KOPT-K1 (cell line): Measurements from ENCODE around the gene GDPD3.
"Not testable (repeated sequence)": the region's sequence is repeated elsewhere in the genome, so short reads cannot be mapped to it uniquely, and the experiment has no call there.

Experiments
- H3K27ac ChIP-seq: fragments of 200-600 bp; sonication (generic); 2 replicates; pipeline ENCODE4 v1.5.1; 2016; ENCODE audit warnings: antibody characterized with exemption, mild to moderate bottlenecking, low read depth, low read length; ENCODE audit not compliant: poor library complexity, severe bottlenecking
- H3K36me3 ChIP-seq: fragments of 200-600 bp; sonication (generic); 2 replicates; pipeline ENCODE4 v1.5.1; 2017; ENCODE audit warnings: antibody characterized with exemption, mild to moderate bottlenecking, low read length, moderate library complexity; ENCODE audit not compliant: insufficient read depth
- H3K9me3 ChIP-seq: fragments of 200-600 bp; sonication (generic); 2 replicates; pipeline ENCODE4 v1.5.1; 2017; ENCODE audit warnings: antibody characterized with exemption, low read length, mild to moderate bottlenecking; ENCODE audit not compliant: insufficient read depth, poor library complexity, severe bottlenecking

GDPD3 gene

GRCh38 chr16:30114833-30115232, 1.5 kb upstream of the GDPD3 start:
- H3K9me3 ChIP-seq, H3K27ac ChIP-seq: not testable (repeated sequence)
- peaks cover 74% of the 10 kb centered on the region for H3K36me3 ChIP-seq

- Histone ChIP-seq H3K9me3 (no peaks in the 10 kb centered on the region), H3K27ac (no peak overlapping the region), H3K36me3 (peaks cover 74% of the 10 kb centered on the region)
Measured at GRCh38 chr16:30114411-30114810, 1.1 kb upstream of the GDPD3 start.

- no peaks in the 10 kb centered on the region for H3K9me3 ChIP-seq
- H3K36me3 ChIP-seq: peaks cover 70% of the 10 kb centered on the region
- H3K27ac ChIP-seq: no peak overlapping the region
Measured at GRCh38 chr16:30113711-30114333, 485 bp upstream of the GDPD3 start.

GRCh38 chr16:30112197-30113030, 923 bp downstream of the GDPD3 start:
- Histone ChIP-seq H3K27ac (no peak overlapping the region), H3K36me3 (peaks cover 72% of the 10 kb centered on the region), H3K9me3 (no peaks in the 10 kb centered on the region)

- Histone ChIP-seq H3K9me3 (no peaks in the 10 kb centered on the region), H3K27ac (no peak overlapping the region), H3K36me3 (peaks cover 65% of the 10 kb centered on the region)
Measured at GRCh38 chr16:30110661-30111060, 2.7 kb downstream of the GDPD3 start.

- no peaks in the 10 kb centered on the region for H3K9me3 ChIP-seq
- H3K36me3 ChIP-seq: peaks cover 67% of the 10 kb centered on the region
- no peak overlapping the region for H3K27ac ChIP-seq
Measured at GRCh38 chr16:30108059-30108850, 5.1 kb downstream of the GDPD3 start.

GRCh38 chr16:30104492-30104891, 8.8 kb downstream of the GDPD3 start:
- Histone ChIP-seq H3K27ac (no peak overlapping the region), H3K36me3 (peaks cover 38% of the 10 kb centered on the region)

GRCh38 chr16:30104090-30104489, 9.2 kb downstream of the GDPD3 start:
- H3K9me3 ChIP-seq: peaks cover 3% of the 10 kb centered on the region
- H3K36me3 ChIP-seq: peaks cover 37% of the 10 kb centered on the region
- no peak overlapping the region for H3K27ac ChIP-seq

More at GRCh38 chr16:30104492-30104891, 8.8 kb downstream of the GDPD3 start:
- H3K9me3 ChIP-seq: peaks cover under 1% of the 10 kb centered on the region

GRCh38 chr16:30096862-30097563, 16.3 kb downstream of the GDPD3 start:
- Histone ChIP-seq H3K9me3 (peaks cover 27% of the 10 kb centered on the region), H3K36me3 (no peaks in the 10 kb centered on the region), H3K27ac (peak overlapping the region; percentile 79)

- Histone ChIP-seq H3K36me3 (no peaks in the 10 kb centered on the region), H3K27ac (peak within 1 kb of the TSS; percentile 79), H3K9me3 (peaks cover 27% of the 10 kb centered on the region)
Measured at GRCh38 chr16:30096105-30096861, 17.1 kb downstream of the GDPD3 start, which contains the start of gene YPEL3. TSS of gene YPEL3 (minus strand) at chr16:30096213. CDS start at chr16:30095482, 731 bp downstream.

- Histone ChIP-seq H3K9me3 (peaks cover 27% of the 10 kb centered on the region), H3K27ac (peak overlapping the region; percentile 38), H3K36me3 (no peaks in the 10 kb centered on the region)
Measured at GRCh38 chr16:30095166-30096078, 17.9 kb downstream of the GDPD3 start.

- Histone ChIP-seq H3K27ac (no peak overlapping the region), H3K9me3 (peaks cover 27% of the 10 kb centered on the region), H3K36me3 (no peaks in the 10 kb centered on the region)
Measured at GRCh38 chr16:30094541-30095165, 18.7 kb downstream of the GDPD3 start.
